Cerebellar nuclear complex (tissue), 1 donor: ENCODE data around the gene IQSEC3.
A peak's percentile ranks its signal among the peaks of the same experiment; 100 is the strongest.
"Not testable (repeated sequence)": the region's sequence is repeated elsewhere in the genome, so short reads cannot be mapped to it uniquely, and the experiment has no call there.

ENCODE experiments used
- DNase-seq, 2 experiments: peaks; one replicate each; lab custom pipeline; 2025; lab: John Stamatoyannopoulos, UW

IQSEC3 gene

DNA sequence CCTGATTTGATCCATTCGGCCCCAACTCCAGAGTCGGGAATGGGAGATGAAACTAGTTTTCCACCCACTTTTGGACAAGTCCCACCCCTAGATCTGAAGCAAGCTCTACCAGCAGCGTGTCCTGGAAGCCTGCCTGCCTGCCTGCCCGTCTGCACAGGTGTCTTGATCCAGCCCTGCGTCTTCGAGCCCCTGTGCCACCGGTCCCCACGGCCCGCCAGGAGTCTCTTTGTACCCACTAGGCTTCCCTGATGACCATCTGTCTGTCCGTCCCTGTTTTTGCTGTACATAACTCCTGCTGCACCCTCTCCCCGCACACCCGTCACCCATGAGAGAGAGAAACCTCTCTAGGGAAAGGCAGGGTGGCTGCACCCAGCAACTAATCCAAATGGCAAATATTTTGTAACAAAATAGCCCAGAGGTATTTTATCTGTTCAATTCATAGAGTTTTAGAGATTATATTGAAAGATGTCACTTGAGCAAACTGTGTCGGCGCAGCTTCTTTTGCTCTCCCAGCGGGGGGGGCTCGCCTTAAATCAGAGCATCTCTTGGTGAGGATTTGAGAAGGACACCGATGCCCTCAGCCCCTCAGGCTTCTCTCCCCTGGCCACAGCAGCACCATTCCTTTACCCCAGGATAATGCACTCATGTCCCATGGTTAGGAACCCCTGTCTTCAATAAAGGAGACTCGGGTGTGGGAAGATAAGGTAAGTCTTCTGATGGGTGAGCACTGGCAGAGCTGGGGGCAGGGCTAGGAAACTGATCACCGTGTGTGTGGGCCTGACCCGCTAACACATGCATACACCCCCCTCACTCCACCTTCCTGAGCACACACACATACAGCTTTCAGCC lies 111.6 kb downstream of the IQSEC3 start:
- DNase-seq: no peak

DNA sequence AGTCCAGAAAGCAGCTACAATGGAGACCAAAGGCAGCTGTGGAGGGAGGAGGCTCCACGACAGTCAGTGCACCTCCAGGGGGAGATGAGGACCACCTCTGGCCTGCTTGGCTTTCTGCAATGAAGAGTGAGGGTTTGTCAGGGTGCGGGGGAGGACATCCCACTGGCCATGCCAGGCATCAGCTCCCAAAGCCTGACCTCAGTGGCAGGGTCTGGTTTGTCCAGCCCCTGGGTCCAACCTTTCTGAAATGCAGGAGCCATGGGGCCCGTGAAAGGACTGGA lies 112.2 kb downstream of the IQSEC3 start:
- no peak for DNase-seq

DNA sequence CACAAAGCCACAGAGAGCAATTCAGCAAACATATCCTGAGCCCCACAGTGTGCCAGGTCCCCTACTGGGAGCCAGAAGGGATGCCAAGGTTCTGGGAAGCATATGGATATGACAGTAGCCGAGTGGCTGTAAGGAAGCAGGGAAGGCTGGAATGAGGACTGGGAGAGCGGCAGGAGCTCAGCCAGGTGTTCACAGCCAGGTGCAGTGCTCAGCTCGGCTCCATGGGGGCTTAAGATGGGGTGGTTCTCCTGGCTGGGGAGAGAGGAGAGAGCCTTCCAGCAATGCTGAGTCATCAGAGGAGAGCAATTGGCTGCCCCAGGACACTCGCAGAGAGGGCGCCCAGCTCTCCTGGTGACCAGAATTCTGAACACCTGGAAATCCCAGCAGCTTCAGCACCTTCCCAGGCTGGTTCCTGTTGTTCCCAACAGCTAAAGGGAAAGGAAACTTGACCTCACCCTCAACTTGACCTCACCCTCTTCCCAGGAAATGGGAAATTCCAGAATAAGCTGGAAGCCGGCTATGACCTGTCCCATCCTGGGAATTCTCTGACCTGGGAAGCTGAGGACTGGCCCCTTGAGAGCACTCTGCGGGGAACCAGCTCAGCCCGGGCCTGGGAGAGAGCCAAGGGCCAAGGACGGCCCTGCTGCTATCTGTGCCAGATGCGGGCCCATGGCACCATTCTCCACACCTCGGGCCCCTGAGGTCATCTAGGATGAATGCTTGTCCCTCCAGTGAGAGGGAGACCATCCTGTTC lies 112.7 kb downstream of the IQSEC3 start:
- DNase-seq: peak; percentile 29 to 79

DNA sequence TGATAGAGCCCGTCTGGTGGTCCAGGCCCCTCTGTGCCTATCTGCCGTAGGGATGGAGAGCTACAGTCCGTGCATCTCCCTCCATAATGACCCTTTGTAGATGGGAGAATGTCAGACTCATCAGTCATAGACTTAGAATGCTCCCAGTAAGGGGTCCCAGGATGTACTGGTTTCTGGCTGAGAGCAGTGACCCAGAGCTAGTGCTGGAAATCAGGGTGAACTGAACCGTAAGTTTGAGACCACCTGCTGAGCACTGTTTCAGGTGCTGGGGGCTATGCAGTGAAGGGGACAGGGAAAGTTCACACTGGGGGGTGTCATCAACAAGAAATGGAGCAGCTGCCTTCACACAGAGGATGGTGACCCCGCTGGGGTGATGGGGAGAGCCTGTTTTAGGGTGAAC lies 113.3 kb downstream of the IQSEC3 start:
- DNase-seq: no peak

DNA sequence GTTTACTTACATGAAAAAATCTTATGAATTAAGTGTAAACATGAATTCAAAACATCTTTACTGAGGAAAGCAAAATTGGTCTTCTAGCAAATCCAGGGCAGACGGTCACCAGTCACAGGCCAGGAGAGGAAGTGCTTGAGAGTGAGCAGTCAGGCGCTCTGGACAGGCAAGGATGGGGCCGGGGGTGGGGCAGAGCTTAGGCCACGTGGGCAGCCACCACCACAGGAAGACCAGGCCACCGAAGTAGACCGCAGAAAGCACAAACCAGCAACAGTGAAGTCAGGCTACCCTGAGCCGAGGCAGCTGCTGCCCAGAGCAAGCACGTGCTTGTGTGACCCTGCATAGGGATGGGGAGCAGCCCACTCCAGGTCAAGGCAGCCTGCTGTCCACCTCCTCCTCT lies 113.9 kb downstream of the IQSEC3 start:
- DNase-seq: no peak

DNA sequence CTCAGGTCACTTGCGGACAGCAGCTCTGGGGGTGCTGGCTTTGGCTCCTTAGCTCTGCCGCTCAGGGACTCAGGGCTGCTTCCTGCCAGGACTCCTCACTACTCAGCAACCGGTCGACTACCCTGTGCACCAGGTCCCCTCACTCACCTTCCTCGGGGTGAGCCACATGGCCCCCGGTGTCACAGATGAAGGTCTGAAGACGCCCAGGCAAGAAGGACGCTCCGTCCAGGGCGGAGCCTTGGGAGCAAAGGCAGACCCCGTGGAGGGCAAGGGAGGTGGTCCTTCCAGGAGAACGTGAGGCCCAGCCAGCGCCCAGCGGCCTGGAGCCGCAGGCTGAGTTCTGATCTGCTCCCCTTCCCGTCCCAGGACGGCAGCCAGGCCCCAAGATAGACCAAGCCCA lies 115.4 kb downstream of the IQSEC3 start:
- DNase-seq: no peak

DNA sequence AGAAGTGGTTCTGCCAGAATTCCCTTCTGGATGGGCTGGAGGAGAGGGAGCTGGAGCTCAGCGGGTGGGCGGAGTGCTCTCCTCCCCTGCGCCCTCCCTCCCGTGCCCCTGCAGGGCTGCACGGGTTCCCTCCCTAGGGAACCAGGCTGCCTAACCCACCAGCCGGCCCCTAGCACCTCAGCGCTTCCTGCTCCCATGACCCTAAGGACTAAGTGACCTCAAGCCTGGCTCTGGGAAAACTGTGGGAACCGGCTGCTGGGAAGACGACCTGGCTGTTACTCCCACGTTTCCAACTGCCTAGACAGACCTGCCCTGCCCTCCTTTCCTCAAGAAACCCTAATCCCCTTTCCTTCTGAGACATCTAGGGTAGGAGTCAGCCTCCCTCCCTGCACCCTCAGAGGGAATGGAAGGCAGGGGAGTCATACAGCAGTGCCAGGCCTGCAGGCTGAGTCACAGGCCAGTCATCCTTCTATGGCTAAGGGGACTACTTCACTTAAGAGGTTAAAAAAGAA lies 115.9 kb downstream of the IQSEC3 start:
- no peak for DNase-seq

DNA sequence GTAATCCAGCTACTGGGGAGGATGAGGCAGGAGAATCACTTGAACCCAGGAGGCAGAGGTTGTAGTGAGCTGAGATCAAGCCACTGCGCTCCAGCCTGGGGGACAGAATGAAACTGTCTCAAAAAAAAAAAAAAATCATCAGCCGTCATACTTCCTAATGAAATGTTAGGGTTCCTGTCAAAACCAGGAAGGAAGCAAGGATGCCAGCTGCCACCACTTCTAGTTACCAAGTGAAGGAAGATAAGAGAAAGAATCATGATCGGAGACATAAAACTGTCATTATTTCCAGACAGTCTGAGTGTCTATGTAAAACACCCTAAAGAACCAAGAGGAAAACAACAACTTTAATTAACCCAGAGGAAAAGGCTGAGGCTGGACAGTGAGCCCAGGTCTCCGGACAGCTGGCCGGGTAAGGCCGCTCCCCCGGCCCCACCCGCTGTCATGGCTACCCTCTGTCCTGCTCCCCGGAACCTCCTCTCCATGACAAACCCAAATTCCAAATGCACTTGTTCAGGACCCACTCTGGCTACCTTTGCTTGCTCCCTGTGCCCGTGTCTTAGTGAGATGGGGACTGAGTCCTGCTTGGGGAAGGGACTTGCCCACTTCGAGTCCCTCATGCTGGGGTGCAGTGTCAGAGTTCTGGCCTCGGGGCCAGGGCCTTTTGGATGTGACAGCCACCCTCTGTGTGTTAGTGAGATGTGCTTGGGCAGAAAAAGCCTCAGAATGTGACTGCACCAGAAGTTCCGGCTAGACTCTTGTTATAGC lies 118.4 kb downstream of the IQSEC3 start:
- no peak for DNase-seq

DNA sequence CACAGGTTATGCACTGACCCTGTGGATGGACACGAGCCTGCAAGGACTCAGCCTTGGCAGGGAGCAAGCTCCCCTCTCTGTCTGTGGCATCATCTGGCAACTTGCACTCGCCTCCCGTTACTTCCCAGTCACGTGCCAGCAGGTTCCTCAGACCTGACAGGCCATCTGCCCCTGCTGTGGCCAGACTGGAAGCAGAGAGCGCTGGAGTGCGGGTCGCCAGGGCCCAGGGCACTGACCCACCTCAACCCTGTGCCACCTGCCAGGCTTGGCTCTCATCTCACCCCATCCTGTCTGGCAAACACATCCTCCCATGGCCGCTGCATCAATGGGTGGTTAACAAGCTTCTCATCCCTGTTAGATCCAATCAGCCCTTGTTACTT lies 119.0 kb downstream of the IQSEC3 start:
- peak in 1 of 2 experiments; percentile 25 for DNase-seq

DNA sequence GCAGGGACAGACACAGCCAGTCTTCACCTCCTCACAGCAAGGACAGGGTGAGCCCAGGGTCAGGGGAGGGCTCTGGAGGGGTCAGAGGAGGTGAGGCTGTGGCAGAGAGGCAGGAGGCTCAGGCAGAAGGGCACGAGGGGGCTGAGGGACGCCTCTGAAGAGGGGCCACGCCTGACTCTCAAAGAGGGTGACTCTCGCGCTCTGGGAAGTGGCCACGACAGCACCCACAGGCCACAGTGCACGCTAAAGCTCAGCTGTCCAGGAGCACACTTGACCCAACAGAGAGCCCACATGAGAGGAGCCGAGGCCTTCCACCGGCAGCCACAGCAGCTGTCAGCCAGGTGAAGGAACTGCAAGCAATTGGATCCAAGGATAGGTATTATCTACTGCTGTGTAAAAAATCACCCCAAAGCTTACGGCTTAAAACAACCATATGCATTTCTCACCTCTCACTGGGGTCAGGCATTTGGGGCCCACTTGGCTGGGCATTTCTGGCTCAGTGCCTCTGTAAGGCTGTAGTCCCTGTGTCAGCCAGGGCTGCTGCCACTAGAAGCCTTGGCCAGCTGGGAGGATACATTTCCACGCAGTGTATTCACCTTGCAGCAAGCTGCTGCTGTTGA lies 119.5 kb downstream of the IQSEC3 start:
- DNase-seq: no peak

DNA sequence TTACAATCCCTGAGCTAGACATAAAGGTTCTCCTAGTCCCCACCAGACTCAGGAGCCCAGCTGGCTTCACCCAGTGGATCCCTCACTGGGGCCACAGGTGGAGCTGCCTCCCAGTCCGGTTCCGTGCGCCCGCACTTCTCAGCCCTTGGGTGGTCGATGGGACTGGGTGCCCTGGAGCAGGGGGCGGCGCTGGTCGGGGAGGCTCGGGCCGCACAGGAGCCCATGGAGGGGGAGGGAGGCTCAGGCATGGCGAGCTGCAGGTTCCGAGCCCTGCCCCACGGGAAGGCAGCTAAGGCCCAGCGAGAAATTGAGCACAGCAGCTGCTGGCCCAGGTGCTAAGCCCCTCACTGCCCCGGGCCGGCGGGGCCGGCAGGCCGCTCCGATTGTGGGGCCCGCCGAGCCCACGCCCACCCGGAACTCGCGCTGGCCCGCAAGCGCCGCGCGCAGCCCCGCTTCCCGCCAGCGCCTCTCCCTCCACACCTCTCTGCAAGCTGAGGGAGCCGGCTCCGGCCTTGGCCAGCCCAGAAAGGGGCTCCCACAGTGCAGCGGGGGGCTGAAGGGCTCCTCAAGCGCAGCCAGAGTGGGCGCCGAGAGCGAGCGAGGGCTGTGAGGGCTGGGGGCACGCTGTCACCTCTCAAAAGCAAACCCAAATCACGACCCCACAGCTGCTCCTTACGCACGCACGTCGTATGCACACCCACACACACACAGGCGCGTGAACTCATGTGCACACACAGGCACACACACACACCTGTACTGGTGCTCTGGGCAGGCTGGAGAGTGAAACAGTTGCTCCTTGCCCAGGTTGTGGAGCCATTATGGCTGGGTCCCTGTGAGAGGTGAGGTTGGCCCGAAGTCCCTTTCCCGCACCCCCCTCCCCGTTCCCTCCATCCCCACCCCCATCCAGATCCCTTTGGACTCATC lies 121.7 kb downstream of the IQSEC3 start:
- not testable (repeated sequence) for DNase-seq

DNA sequence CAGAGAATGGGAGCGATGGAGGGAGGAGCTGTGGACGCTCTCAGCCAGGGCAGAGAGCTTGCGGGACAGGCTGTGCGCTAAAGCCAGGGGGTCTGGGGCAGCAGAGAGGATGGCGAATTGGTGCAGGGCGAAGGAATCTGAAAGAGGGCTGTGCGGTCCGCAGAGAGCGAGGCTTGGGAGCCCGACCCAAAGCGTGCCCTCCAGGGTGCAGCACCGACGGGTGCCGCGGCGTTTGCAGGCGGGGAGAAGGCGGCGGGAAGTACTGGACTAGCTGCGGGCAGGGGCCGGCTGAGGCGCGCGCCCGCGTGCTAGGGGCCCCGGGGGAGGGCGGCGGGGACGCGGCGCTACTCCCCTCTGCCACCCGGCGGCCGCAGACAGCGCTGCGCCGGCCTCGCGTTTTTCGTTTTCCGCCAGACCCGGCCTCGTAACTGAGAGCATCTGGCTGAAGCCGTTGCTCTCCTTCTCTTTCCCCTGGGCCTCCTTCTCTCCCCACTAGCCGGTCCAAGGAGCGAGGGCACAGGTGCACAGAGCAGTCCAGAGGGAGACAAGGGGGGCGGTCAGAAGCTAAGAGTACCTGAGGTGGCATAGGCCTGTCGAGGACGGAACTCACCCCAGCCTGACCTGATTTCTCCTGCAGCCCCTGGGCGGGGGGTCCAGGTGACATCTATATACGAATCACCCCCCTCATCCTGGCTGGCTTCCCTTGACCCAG lies 122.5 kb downstream of the IQSEC3 start:
- DNase-seq: peak in 1 of 2 experiments; percentile 21

DNA sequence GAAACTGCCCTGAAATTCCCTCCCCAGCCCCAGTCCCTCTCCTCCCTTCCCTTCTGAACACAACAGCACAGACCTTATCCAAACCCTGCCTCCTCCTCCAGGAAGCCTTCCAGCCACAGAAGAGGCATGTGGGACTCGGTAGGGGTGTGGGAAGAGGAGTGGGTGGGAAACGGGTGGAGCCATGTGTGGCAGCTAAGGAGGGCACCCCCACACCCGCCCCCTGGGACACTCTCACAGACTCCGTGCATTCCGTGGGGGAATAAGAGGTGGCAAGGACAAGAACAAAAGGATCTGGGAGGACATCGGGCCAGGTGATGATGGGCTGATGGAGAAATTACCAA lies 123.0 kb downstream of the IQSEC3 start:
- DNase-seq: no peak

DNA sequence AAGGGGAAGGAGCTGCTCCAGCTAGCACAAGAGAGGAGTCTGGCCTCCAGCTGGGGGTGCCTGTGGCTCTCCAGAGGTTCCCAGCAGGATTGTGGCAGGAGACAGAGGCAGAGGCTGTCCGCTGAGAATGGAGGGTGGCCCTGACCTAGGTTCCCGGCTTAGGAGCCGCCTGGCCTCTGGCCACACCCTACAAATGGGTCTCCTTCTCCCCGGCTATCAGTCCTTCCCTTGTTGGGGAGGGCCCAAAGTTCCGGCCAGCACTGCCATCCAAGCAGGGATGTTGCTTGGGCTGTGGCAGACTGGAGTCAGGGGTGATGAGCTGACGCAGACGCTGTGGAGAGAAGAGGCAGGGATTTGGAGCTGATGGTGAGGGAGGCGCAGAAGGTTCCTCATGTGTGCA lies 124.3 kb downstream of the IQSEC3 start:
- no peak for DNase-seq

DNA sequence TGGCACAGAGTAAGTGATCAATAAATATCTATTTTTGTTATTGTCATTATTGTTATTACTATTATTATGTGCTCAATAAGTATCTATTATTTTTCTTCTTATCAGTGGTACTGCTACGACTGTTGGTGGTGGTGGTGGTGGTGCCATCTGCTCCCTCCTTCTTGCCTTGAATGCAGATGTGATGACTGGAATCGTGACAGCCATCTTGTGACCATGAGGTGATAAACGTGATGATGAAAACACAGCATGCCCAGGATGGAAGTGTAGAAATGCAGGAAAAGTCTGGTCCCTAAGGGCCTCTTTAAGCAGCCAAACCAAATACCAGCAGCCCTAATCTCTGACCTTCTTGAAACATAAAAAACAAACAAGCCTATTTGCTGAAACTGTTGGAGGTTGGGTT lies 125.0 kb downstream of the IQSEC3 start:
- DNase-seq: no peak

DNA sequence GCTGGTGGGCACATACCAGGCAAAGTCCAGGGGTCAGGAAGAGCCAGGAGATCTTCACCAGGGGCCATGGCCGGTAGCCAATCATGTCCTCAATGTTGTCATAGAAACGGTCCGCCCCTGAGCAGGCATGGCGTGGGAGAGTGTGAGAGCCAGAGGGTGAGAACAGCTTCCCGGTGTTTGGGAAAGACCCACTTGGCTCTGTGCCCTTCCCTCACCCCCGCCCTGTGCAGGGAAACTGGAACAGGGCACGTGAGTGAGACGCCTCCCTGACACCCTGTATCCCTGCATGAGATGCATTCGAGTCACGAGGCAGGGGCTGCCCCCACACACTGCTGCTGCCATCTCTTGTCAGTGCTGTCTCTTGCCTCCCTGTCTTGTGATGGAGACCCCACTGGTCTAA lies 126.7 kb downstream of the IQSEC3 start:
- DNase-seq: no peak

DNA sequence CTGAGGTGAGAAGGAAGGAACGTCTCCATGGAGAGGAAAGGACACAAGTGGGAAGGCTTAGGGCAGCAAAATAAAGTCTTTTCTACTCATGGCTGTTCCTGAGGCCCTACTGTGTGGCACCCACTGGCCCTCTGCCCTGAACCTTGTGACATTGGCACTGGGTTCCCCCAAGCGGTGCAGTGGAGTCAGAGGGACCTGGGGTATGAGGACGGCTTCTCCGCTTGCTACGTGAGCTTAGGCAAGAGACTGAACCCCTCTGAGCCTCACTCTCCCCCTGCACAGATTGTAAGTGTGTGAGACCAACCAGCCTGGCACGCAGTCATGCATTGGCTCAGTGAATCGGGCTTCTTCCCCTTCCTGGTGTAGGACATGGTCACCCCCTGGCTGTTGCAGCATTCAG lies 127.7 kb downstream of the IQSEC3 start:
- DNase-seq: no peak

DNA sequence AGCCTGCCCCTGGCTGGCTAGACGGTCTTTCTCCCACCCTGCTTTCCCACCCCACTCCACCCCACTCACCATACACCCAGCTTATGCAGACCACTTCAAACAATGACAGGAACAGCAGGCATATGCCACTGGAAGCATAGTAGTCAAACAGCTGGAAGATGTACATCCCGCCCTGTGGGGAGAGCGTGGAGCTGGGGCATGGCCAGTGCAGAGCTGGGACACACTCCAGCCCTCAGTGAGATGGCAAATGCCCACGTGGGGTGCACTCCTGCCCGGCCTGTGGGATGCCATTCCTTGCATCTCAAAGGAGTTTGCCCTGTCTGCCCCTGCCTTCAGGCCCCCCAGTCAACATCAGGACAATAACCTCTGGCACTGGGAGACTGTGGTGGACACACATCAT lies 128.6 kb downstream of the IQSEC3 start:
- DNase-seq: no peak

DNA sequence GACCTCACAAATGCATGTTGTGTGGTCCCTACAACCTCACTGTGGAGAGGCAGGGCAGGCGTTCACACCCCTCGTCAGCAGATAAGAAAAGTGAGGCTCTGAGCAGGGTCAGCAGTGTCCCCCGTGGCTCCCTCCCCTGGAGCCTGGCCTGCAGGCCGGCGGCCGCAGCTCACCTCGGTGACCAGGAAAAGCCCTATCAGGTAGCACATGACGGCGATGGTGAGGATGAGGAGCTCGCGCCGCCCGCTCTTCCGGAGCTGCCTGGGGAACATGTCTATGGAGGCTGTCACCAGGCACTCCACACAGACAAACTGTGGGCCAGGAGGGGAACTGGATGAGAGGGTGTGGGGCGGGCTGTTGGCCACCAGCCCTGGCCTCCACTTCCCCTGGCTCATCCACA lies 129.4 kb downstream of the IQSEC3 start:
- no peak for DNase-seq

DNA sequence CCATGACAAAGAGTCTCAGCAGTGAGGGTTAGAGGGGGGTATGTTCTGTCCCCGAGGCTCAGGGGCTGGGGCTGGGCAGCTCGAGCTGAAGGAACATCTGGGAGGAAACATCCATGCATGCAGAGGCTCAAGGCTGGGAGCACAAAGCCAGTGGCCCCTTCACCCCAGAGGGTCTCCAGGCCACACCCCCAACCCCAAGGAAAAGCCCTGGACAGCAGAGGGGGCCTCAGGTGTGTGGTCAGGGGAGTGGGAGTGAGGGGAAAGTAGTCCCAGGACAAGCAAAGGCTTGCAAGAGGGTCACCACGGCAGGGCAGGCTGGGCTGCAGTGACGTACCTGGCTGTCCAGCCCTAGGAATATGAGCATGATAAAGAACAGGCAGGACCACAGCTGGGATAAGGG lies 129.9 kb downstream of the IQSEC3 start:
- DNase-seq: no peak

DNA sequence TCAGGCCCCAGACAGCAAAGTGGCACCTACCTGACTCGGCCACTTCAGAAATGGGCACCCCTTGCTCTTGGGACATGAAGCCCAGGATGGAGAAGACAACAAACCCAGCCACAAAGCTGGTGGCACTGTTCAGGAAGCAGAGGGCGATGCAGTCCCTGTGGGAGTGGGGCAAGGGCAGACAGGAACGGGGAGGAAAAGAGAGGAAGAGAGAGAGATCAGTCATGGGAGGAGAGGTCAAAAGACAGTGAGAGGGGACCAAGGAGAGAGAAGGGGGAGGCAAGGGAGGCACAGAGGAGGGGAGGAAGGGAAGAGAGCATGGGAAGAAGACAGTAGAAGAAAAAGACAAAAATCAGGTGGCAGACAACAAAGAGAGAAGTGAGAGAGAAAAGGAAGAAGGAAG lies 130.8 kb downstream of the IQSEC3 start:
- DNase-seq: no peak
